GM21723 (cell line): ENCODE results near the gene BICRAL.
A peak's percentile ranks its signal among the peaks of the same experiment; 100 is the strongest.

Experiments used
- ATAC-seq: cut with Tn5 transposase; IDR thresholded peaks from one replicate; pipeline ENCODE4 v1.9.1; 2021; ENCODE audit warnings: mild to moderate bottlenecking, moderate library complexity; ENCODE audit not compliant: unreplicated experiment

BICRAL gene

DNA sequence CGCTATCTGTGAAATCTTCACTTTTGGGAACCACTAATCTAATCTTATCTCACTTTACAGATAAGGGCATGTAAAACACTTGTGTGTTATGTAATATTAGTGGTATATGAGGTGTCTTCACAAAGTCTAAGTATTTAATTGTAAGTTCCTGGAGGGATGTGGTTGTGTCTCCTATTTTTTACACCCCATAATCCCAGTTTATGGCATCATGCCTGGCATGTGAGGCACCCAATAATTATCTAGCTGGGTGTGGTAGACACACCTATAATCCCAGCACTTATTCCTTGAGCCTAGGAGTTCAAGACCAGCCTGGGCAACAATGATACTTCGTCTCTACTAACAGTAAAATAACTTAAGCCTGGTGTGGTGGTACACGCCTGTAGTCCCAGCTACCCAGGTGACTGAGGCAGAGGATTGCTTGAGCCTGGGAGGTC is 19.4 kb upstream of the BICRAL start:
- ATAC-seq, result no peak

DNA sequence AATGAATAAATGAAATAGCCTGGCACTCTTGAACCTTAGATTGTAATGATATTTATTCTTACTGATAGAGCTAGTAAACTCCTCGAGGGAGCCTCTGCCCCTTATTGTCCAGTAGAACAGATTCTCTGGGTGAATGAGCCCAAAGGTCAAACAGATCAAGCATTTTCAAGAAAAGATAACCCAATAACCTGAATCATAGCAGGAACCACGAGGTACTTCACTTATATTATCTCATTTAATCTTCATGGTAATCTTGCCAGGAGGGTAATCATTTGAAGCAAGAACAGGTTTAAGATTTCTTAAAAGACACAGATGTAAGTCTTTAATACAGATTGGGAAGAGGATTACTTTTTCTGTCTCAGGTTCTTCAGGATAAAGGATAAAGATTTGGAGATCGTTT is 18.9 kb upstream of the BICRAL start:
- ATAC-seq, result no peak

DNA sequence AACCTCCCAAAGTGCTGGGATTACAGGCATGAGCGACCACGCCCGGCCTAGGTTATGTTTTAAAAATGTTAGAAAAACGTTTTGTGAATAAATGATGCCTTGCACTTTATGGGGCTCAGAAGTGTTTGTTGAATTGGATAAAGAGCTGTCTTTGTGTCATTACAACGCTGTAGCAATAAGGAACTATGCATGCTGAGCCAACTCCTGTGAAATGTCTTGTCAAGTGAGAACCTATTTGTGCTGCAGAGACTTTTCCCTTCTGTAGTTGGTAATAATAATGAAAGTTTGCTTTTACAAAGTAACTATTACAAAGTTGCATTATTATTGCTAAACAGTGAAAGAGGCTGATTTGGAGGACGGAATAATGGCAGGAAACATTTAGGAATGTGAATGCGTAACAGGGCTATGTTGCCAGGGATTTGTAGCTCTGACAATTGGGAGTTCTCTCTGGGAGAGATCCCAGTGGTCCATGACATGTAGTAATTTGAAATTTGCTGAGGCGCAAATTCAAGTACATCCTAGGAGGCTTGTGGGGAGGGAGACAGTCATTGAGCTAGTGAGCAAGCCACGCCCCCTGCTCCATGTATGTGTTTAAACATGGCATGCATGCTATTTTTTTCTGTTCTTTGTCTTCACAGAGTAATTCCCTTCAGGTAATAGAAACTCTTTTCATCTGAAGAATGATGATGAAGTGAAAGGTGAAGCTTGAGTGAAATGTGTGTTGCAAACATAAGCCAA is 16.8 kb upstream of the BICRAL start:
- ATAC-seq, result no peak

DNA sequence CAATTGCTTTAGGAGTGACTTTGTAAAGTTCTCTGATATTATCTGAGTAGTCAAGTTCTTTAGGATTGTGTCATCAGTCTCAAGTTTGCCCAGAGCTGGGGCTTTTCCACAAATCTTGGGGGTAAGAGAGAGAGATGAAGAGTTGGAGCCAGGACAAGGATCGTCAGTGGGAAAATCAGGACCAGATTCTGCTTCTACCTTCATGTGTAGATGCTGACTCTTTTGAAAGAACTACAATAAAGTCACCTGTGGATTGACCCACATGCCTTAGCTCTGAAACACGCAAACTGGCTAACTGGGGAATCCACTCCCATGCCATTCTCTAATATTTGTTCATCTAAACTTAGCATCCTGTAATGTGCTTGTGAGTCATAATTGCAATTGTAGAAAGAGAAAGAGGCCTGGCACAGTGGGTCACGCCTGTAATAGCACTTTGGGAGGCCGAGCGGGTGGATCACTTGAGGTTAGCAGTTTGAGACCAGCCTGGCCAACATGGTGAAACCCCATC is 15.6 kb upstream of the BICRAL start:
- no peak for ATAC-seq

DNA sequence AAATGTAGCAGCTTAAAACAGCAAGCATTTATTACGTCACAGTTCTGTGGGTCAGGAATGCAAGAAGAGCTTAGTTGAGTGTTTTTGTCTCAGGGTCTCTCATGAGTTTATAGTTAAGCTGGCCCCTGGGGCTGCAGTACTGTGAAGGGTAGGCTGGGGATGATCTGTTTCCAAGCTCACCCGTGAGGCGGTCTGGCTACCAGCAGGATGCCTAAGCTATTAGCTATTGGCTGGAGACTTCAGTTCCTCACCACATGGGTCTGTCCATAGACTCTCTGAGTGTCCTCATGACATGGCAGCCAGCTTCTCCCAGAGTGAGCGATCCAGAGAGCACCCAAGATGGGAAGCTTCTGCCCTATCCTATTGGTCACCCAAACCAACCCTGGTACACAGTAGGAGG is 12.8 kb upstream of the BICRAL start:
- ATAC-seq, result no peak

DNA sequence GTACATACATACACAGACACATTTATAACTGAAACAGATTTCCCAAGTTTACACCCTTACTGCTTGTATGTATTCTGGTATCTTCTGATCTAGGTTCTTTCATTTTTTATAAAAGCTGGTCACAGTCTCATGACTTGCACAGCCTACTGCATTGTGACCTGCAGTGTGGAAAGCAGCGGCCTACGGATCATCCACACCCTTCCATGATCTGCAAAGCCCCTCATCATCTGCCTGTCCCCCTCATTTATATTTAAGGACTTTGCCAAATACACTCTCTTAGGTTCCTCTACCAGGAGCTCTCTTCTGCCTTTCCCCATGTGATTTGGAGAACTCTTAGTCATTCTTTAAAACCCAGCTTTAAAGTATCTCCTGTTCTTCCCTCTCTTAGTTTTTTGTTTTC is 12.0 kb upstream of the BICRAL start:
- ATAC-seq, result no peak

DNA sequence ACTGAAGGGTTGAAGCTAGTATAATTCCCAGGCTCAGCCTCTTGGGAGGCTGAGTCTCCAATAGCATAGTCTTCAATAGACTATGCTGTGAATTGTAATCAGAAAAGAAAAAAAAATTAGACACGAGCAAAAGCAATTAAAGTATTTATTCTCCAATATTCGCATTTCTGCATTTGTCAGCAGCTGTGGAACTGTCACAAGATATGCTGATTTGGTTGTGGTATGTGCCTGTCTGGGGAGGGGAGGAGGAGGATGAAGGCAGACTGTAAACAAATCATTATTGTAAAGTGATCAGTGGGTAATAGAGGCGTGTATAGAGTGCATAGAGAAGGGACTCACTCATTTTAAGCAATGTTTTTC is 10.1 kb upstream of the BICRAL start:
- no peak for ATAC-seq

DNA sequence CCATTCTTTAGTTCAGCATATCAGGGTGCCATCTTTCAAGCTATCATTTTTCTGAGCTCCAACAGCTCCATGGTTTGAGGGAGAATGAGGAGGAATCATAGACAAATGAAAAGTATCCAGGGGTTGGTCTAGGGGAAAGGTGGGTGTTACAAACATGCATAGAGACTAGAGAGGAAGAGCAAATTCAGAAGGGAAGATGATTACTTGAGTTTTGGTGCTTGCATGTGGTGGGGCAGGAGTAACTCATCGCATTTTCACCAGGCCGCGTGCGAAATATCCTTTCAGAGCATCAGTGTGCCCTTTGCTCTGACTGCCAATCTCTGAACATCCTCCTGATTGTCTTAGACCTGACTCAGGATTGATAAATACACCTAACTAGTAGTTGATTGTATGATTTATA is 7.7 kb upstream of the BICRAL start:
- no peak for ATAC-seq

DNA sequence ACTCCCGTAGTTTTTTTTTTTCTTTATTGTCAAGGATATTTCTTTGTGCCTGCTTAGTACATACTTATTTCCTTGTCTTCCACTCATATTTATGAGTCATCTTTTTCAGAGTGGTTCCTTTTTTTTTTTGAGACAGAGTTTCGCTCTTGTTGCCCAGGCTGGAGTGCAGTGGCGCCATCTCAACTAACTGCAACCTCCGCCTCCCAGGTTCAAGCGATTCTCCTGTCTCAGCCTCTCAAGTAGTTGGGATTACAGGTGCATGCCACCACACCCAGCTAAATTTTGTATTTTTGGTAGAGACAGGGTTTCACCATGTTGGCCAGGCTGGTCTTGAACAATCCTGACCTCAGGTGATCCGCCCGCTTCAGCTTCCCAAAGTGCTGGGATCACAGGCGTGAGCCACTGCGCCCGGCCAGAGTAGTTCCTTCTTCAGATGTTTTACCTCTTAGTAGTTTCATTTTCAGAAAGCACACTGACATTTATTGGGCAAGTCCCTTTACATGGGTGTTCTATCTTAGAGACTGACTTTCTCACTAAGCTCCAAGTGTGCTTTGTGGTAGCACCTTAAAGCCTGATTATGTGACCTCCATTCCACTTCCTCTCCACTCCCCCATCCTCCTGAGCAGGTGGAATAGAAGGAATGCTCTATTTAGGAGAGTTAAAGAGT is 6.9 kb upstream of the BICRAL start:
- ATAC-seq, result peak; percentile 62

DNA sequence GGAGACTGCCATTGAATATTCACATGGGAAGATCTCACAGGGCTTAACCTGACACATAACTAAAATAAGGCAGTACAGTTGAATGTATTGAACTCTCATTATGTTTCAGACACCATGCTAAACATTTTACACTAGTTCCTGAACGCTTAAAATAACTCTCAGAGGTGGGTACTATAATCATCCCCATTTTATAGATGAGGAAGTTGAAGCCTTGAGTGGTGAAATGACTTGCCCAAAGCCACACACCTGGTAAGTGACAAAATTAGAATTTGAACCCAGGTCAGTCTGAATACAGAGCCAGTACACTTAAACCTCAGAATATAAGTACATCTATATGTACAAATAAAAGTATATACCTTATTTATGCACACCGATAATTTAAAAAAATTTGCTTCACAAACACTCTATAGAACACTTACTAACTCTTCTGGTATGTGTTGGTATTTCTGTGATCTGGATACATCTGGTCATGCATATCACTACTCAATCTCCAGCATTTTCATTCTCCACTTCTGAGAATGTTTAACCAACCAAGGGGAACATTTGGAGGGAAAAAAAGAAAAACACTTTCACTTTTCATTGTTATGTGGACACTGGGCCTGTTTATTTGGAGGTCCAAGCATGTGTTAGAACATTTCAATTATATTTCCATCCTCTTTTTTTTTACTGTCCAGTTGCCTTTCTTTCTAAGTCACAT is 4.6 kb upstream of the BICRAL start:
- ATAC-seq, result no peak

DNA sequence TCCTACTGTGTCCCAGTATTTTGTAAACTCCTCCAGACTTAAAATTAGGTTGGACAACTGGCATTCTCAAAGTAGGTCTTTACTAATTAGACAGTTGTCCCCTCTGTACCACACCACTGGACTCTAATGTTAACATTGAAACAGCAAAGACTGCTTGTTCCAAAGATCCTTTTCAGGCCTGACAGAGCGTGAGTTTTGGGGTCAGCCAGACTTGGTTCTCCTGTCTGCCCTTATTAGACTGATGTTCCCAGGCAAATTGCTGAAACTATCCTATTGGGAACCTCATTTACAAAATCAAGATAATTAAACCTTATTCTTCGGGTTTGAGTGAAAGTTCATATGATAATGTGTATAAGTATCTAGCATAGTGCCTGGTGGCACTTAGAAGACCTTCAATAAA is 3.7 kb upstream of the BICRAL start:
- no peak for ATAC-seq

DNA sequence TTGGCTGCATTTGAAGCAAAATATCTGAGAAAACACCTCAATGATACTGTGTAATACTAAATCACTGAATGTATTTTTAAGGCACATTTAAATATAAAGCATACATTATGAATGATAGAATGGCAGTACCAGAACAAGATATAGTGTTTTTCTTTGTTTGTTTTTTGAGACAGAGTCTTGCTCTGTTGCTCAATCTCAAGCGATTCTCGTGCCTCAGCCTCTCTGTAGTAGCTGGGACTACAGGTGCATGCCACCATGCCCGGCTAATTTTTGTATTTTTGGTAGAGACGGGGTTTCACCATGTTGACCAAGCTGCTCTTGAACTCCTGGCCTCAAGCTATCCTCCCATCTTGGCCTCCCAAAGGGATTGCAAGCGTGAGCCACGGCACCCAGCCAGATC is 2.3 kb upstream of the BICRAL start:
- ATAC-seq, result no peak

DNA sequence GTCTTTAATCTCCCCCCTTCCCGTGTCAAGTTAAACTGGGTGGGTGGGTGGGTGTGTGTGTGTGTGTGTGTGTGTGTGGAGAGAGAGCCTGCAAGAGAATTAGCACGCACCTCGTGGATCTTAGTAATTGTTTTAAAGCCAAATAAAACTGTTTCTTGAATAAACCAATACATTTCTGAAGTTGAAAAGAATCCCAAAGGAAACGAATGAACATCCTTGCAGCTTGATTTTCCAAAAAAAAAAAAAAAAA is 381 bp upstream of the BICRAL start:
- ATAC-seq, result no peak

DNA sequence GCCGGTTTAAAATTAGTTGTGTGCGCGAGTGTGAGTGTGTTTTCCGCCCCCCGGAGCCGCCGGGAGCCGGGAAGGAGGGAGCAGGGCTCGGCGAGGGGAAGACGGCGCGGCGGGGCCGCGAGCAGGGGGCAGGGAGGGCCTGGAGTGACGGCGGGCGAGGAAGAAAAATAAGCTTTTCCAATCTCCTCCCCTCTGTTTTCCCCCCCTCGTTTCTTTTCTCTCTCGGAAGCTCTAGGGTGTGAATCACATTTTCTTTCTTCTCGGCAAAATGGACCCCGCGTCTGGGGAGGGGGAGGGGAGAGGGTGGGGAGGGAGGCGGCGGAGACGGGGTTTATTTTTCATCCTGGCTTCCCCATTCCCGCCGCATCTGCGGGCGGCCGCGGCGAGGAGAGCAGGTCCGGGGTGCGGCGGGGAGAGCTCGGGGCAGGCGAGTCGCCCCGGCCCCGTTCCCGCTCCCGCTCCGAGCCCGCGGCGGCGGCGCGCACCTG is 881 bp downstream of the BICRAL start:
- ATAC-seq, result peak; percentile 10

DNA sequence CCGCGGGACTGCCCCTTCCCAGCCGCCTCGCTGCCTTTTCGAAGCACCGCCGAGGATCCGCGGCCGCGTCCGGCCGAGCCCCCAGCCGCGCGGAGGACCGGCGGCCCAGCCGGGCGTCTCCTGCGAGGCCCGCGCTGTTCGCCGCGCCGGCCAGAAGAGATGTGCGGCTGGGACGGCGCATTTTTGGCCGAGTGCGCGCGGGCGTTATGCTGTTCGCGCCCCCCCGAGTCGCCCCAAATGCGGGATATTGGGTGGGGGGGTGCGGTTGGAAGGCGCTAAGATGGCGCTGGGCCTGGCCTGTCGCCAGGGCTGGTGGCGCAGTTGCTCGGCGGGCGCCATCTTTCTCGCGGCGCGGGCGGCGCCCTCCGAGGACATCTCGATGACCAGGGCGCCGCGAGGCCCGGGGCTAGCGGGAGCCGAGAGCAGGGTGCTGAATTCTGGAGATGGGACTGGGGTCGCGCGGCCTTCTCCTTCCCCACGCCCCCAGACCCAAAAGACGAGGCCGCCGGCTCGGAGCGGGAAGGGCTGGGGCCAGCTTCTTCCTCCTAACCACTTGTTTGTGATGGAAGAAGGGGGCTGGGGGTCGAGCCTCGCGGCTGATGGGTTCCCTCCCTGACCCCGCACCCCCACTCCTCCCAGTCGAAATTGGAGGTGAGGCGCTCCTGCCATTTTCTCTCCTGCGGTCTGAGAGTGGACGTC is 1.5 kb downstream of the BICRAL start:
- ATAC-seq, result peak; percentile 58

DNA sequence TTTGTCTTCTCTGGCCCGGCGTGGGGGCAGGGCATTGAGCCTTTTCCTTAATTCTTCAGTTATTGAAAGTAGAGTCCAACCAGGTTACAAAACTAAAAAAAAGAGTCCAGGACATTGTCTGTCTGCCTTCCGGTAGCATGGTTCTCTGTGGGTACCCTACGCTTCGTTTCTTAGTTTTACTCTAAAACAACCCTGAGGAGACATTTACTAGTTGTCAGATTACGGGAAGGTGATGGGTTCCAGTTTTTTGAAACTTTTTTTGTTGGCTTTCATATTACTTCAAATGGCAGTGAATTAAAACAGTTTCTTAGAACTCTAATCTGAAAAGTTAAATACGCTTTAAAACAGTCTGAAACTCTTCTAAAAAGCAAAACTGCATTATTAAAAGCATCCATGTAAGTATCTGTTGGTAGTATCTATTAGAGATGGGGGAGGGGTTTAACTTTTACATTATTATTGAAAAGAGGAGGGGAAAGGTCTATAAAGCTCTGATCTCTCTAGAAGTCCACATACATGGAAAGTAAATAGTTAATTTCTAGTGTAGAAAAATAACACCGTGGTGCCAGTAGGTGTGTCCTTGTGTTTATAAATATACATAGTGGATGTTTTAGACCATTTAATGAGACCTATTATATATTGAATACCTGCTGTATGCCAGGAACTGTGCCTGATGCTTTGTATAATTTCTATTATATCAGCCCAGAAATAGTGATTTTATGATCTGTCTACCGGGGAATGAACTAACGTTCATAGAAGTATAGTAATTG is 2.2 kb downstream of the BICRAL start:
- no peak for ATAC-seq

DNA sequence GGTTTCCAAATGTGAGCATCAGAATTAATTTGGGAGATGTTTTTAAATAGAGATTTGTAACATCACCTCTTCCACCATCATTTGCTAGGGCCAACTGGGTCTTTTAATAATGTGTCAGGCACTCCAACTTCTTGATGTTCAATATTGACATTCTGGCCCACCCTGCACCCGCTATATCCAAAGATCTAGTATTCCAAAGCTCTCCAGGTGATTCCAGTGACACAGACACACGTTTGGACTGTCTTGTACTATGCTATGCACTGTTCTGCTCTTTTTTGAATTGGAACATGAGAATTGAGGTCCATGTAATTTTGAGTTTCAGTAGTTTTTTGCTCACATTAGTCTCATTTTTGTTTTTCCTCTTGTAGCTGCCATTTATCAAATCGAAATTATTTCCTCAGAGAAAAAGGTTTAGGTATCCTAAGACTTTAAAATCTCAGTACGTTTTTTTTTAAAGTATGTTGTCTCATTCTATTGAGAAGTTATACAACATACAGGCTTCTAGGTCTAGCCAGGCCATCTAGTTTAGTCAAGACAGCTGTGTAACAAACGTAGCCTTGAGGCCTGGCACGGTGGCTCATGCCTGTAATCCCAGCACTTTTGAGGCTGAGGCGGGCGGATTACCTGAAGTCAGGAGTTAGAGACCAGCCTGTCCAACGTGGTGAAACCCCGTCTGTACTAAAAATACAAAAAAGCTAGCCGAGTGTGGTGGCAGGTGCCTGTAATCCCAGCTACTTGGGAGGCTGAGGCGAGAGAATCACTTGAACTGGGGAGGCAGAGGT is 3.1 kb downstream of the BICRAL start:
- ATAC-seq, result no peak

DNA sequence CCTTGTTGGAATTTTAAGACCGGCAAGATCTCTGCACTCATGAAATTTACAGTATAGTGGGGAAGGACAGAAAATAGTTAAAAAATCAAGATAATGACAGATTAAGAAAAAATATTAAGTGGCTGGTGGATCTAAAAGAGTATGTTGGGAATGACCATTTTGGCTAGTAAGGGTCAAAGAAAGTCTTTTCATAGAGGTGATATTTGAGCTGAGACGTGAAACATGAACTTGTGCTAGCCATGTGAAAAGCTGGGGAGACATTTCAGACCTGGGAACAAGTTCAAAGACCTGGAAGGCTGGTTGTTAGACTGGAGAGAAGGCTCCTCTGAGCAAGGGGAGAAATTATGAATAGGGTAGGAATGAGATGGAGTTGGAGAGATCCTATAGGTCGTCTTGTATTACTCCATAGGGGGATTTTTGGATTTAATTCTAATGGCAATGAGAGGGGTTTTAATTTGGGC is 4.7 kb downstream of the BICRAL start:
- ATAC-seq, result no peak

DNA sequence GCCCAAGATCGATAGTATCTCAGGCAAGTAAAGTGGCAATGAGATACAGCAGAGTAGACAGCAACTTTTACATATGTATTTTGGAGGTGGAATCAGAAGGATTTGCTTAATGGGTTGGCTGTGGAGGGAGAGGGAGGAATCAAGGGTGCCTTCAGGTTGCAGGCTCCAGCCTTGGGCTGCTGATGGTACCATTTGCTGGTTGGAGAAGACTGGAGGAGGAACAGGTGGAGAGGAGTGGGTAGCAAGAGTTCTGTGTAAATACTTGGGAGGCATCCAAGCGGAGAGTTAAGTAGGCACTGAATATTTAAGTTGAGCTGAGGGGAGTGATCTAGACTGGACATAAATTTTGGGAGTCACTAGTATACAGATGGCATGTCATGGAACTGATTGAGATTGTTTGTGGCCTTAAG is 5.2 kb downstream of the BICRAL start:
- ATAC-seq, result no peak

DNA sequence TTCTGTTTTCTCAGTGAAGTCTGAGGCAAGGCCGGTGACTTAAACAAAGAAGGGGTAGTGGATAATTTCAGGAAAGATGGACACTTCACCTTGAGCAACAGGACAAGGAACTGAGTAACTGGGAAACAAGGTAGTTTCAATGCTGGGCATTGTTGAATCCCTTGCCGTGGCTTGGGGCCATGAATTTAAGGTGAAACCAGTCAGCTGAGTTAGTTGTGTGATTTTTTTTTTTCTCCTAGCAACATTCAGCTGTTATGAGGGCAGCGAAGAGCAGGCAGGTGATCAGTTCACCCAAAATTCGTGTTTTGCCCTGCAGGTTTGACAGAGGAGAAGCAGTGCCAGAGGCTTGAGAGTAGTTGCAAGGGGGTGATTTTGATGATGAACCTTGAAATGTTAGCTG is 6.8 kb downstream of the BICRAL start:
- no peak for ATAC-seq
